ENCODE measurements around the gene FNDC4. TPM values are rescaled to one million over a fixed set of nuclear protein-coding genes. Genes with fewer than 3 reads are reported as not detected.

Gene FNDC4
- total RNA-seq, 4 donors from 2014 or later = 0.59 to 9.1 (median 7.4) TPM

- TF ChIP-seq POLR2A (IDR thresholded peaks at IDR 0.05) (peak in 1 of 2 donors; percentile 7), CTCF (IDR thresholded peaks at IDR 0.05) (peak in 1 of 4 experiments; percentile 10)
- Histone ChIP-seq H3K4me1 (no peaks in the 10 kb centered on the region), H3K27me3 (no peaks in the 10 kb centered on the region), H3K36me3 (no peaks in the 10 kb centered on the region), H3K27ac (peak within 1 kb of the TSS in 1 of 2 donors; percentile 21), H3K9me3 (no peaks in the 10 kb centered on the region), H3K4me3 (peak within 1 kb of the TSS in 1 of 2 donors; percentile 5)
- intact Hi-C loops (cut with DNase I; ENCODE audit: low total_unique reads) = no loop called here
- no peak for DNase-seq
Measured at GRCh38 chr2:27441958-27442919, 52.8 kb downstream of the FNDC4 start, which contains the start of gene KRTCAP3. KRTCAP3 (plus strand) TSS chr2:27442381; CDS start chr2:27442413, 32 bp downstream.

Small RNAs within 50 kb of the gene (small RNA-seq; reads per million reads assigned to genes)
- gene RNU6-986P = not detected

Other genes starting within 250 kb of the FNDC4 start
- 1 to 10 TPM in 1 of 4 donors, under 1 TPM in 2, not detected in 1; 0.35 to 2.1 (median 0.88) TPM for gene SLC30A3, start 232.2 kb downstream of the FNDC4 start, total RNA-seq
- 1 to 10 TPM in 2 of 4 donors, under 1 TPM in 1, not detected in 1; 0.77 to 3.9 (median 1.5) TPM for gene DNAJC5G, start 219.8 kb downstream of the FNDC4 start, total RNA-seq
- gene TRIM54, start 212.8 kb downstream of the FNDC4 start, total RNA-seq = 1 to 10 TPM in 1 of 4 donors, under 1 TPM in 3; 0.26 to 5.0 (median 0.58) TPM
- gene UCN, start 186.8 kb downstream of the FNDC4 start, total RNA-seq = 1 to 10 TPM in 3 of 4 donors, not detected in 1; 2.3 to 8.5 (median 2.3) TPM
- 10 to 100 TPM; 41.8 to 60.0 (median 50.6) TPM for gene MPV17, start 172.1 kb downstream of the FNDC4 start, total RNA-seq
- 10 to 100 TPM; 21.3 to 70.6 (median 31.2) TPM for gene GTF3C2, start 138.4 kb downstream of the FNDC4 start, total RNA-seq
- 10 to 100 TPM in 3 of 4 donors, 1 to 10 TPM in 1; 7.9 to 51.7 (median 13.8) TPM for gene EIF2B4, start 124.9 kb downstream of the FNDC4 start, total RNA-seq
- gene SNX17, start 124.6 kb downstream of the FNDC4 start, total RNA-seq = 10 to 100 TPM; 89.4 to 91.5 (median 90.8) TPM
- gene ZNF513, start 114.5 kb downstream of the FNDC4 start, total RNA-seq = 10 to 100 TPM in 3 of 4 donors, under 1 TPM in 1; 0.88 to 16.1 (median 12.0) TPM
- gene PPM1G, start 85.6 kb downstream of the FNDC4 start, total RNA-seq = 10 to 100 TPM; 15.9 to 54.1 (median 42.2) TPM
- gene NRBP1, start 66.6 kb downstream of the FNDC4 start, total RNA-seq = 100 to 1,000 TPM in 2 of 4 donors, 10 to 100 TPM in 2; 57.6 to 148 (median 83.5) TPM
- 1 to 10 TPM in 3 of 4 donors, not detected in 1; 1.9 to 8.8 (median 2.6) TPM for gene KRTCAP3, start 52.8 kb downstream of the FNDC4 start, total RNA-seq
- gene IFT172, start 5.5 kb downstream of the FNDC4 start, total RNA-seq = 10 to 100 TPM in 3 of 4 donors, 1 to 10 TPM in 1; 9.7 to 63.1 (median 48.2) TPM
- gene GCKR, start 1.6 kb upstream of the FNDC4 start, total RNA-seq = under 1 TPM in 2 of 4 donors, not detected in 2; 0.61 to 0.69 TPM
- gene ZNF512, start 87.8 kb upstream of the FNDC4 start, total RNA-seq = 10 to 100 TPM; 17.9 to 82.9 (median 42.6) TPM
- gene CCDC121, start 133.8 kb upstream of the FNDC4 start, total RNA-seq = 10 to 100 TPM in 1 of 4 donors, 1 to 10 TPM in 3; 3.5 to 12.3 (median 7.3) TPM
- gene GPN1, start 133.8 kb upstream of the FNDC4 start, total RNA-seq = 10 to 100 TPM; 13.3 to 38.6 (median 19.7) TPM
- 10 to 100 TPM; 11.8 to 31.2 (median 20.2) TPM for gene SUPT7L, start 168.4 kb upstream of the FNDC4 start, total RNA-seq
- 10 to 100 TPM; 15.0 to 23.8 (median 23.1) TPM for gene SLC4A1AP, start 168.7 kb upstream of the FNDC4 start, total RNA-seq

All from uterus (tissue), 4 donors.